Measurements from ENCODE around the gene RALBP1.

- no peak for TF ChIP-seq EZH2 (IDR thresholded peaks at IDR 0.05)
- TF ChIP-seq POLR2AphosphoS5 (IDR thresholded peaks at IDR 0.05; ENCODE audit: borderline replicate concordance, low read depth, low read length) = no peak
Observed at GRCh38 chr18:9521770-9522169, 46.5 kb downstream of the RALBP1 start.

Data from SK-N-MC (cell line).